Fibroblast of pulmonary artery (primary cell): ENCODE data around the gene NARS2.

ENCODE experiments used
- DNase-seq: peaks from one replicate; pipeline ENCODE4 v3.0.0-alpha.2; 2010; ENCODE audit warnings: low read depth
- H3K4me3 ChIP-seq: replicated peaks from 2 replicates; pipeline ENCODE4 v1.5.1; 2011; ENCODE audit warnings: low read depth, mild to moderate bottlenecking, control low read depth, low read length, moderate library complexity
- CTCF ChIP-seq: IDR thresholded peaks from 2 replicates; pipeline ENCODE4 v1.5.1; 2011; ENCODE audit warnings: mild to moderate bottlenecking, control low read depth, low read length, inconsistent platforms; ENCODE audit errors: missing control alignments

The NARS2 gene

GRCh38 chr11:78457448-78457847, 117.2 kb downstream of the NARS2 start:
- no peak for TF ChIP-seq CTCF
- no peak for DNase-seq
- H3K4me3 ChIP-seq: no peak overlapping the region

- DNase-seq: peak; percentile 18
- no peak overlapping the region for H3K4me3 ChIP-seq
- no peak for TF ChIP-seq CTCF
Measured at GRCh38 chr11:78453140-78453935, 121.3 kb downstream of the NARS2 start.

GRCh38 chr11:78451371-78452150, 123.1 kb downstream of the NARS2 start:
- TF ChIP-seq CTCF: no peak
- no peak overlapping the region for H3K4me3 ChIP-seq
- DNase-seq: peak; percentile 49

- TF ChIP-seq CTCF: no peak
- no peak overlapping the region for H3K4me3 ChIP-seq
- no peak for DNase-seq
Measured at GRCh38 chr11:78450866-78451265, 123.8 kb downstream of the NARS2 start.

- peak; percentile 13 for DNase-seq
- H3K4me3 ChIP-seq: no peak overlapping the region
- TF ChIP-seq CTCF: no peak
Measured at GRCh38 chr11:78449866-78450265, 124.8 kb downstream of the NARS2 start.

- H3K4me3 ChIP-seq: no peak overlapping the region
- no peak for TF ChIP-seq CTCF
- DNase-seq: no peak
Measured at GRCh38 chr11:78446210-78446609, 128.5 kb downstream of the NARS2 start.
